GM19324 (cell line): ENCODE measurements around the gene FTL.

ENCODE experiments used
- ATAC-seq: cut with Tn5 transposase; IDR thresholded peaks from one replicate; pipeline ENCODE4 v1.9.1; 2021; ENCODE audit warnings: mild to moderate bottlenecking, moderate library complexity; ENCODE audit not compliant: unreplicated experiment, low FRiP score

FTL gene

GRCh38 chr19:48964205-48965039 is 687 bp upstream of the FTL start:
- ATAC-seq: no peak

GRCh38 chr19:48965806-48966540 is 864 bp downstream of the FTL start:
- peak; percentile 21 for ATAC-seq

- no peak for ATAC-seq
These were observed 1.6 kb downstream of the FTL start for GRCh38 chr19:48966541-48967345.

- ATAC-seq: no peak
These were observed 2.5 kb downstream of the FTL start for GRCh38 chr19:48967346-48968178.

DNA sequence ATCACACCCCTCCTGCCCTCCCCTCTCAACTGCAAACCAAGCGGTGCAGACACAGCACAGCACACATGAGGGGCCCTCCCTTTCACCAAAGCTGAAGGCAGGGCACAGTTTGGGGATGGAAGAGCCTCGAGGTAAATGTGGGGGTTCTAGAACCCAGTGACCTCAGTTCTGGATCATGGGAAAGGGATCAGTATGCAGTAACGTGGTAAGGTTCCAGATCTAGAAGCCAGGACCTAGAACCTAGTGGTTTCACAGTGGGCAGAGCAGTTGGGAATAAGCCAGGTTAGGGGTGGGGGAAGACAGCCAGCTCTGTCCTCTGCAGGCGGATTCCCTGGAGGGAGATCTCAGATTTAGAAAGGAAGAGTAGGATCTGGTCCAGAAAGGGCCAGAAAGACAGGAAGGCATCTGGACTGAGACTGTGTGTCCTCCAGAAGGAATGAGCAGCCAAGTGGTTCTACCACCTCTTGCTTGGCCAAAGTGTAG is 3.1 kb downstream of the FTL start:
- no peak for ATAC-seq

- no peak for ATAC-seq
These were observed 3.7 kb downstream of the FTL start for GRCh38 chr19:48968813-48969218.

DNA sequence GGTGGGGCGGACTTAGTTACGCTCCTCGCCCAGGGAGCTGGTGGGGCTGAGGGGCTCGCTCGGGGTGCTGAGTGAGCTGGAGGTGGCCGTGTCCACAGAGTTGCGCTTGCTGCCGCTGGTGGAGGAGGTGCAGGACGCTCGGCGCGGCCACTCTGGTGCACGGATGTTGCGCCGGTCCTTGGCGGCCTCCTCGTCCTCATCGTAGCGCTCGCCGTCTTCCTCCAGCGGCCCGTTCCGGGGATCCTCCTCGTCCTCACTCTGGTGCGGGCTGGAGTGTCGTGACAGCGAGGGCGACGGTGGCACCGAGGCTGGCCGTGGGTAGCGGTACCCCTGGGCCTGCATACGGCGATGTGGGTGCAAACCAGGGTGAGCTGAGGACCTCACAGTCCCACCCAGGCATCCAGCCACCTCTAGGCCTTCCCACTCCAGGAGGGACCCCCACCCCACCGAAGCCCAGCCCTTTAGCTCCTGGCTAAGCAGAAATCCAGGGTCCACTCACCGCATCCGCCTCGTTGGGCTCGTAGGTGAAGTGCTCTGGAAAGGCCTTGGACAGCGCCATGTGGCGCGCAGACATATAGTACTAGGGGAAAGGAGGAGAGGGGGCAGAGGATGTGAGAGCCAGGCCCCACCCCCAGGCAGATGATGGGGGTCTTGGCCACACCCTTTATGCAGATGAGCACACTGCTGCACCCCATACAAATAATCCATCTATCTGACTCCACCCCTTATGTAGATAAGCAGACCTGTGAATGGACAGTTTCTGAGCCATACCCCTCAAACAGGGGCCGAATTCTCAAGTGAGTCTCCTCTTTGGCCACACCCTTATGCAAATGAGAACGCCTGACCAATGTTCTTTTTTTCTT is 4.4 kb downstream of the FTL start:
- ATAC-seq: no peak

GRCh38 chr19:48970139-48970766 is 5.1 kb downstream of the FTL start:
- no peak for ATAC-seq

DNA sequence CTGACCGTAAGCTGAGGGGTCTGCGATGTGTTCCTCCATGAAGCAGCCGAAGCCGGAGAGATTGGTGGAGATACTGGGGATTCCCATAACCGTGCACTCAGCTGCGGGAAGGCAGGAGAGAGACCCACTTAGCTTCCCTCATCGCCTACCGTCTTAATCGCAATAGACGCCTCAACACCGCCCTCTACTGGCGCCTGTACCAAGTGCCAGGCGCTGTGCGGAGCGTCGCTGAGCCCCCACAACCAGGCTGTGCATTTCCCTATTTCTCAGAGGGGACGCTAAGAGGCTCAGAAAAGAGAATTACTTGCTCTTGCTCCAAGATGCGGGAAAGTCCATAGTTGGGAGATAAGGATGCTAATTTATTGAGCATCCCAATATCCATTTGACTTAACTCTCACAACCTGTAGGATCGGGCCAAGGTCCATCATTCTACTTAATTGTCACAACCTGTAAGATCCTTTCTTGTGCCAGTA is 5.8 kb downstream of the FTL start:
- no peak for ATAC-seq

GRCh38 chr19:48975947-48976847 is 11.1 kb downstream of the FTL start:
- no peak for ATAC-seq

GRCh38 chr19:48977061-48977460 is 12.0 kb downstream of the FTL start:
- ATAC-seq: no peak

GRCh38 chr19:48982280-48982679 is 17.2 kb downstream of the FTL start:
- no peak for ATAC-seq

DNA sequence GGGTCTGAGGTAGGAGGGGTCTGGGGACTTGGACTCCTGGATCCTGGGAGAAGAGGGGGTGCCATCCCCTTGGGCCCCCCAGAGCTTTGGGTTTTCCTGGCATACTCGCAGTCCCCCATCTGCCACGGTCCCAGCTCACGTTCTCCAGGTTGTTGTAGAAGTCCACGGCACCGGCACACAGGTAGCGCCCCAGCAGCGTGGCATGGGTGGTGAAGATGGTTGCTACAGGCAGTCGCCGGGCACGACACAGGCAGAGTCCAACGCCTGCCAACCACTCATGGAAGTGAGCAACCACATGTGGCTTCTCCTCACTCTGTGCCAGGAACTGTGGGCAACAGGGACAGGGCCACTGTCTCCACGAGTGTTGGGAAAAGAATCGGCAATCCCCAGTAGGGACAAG is 20.6 kb downstream of the FTL start:
- ATAC-seq: no peak

GRCh38 chr19:48986211-48986610 is 21.1 kb downstream of the FTL start:
- ATAC-seq: no peak

GRCh38 chr19:48987323-48987722 is 22.2 kb downstream of the FTL start:
- ATAC-seq: no peak

DNA sequence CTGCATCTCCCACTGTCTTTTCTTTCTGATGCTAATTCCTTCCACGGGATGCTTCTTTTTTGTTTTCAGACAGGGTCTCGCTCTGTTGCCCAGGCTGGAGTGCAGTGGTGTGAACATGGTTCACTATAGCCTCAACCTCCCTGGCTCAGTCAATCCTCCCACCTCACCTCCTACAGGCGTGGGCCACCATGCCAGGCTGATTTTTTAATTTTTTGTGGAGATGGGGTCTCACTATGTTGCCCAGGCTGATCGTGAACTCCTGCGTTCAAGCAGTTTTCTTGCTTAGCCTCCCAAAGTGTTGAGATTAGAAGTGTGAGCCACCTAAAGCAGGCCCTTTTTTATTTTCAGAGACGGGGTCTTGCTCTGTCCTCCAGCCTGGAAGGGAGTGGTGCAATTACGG is 23.2 kb downstream of the FTL start:
- ATAC-seq: no peak

DNA sequence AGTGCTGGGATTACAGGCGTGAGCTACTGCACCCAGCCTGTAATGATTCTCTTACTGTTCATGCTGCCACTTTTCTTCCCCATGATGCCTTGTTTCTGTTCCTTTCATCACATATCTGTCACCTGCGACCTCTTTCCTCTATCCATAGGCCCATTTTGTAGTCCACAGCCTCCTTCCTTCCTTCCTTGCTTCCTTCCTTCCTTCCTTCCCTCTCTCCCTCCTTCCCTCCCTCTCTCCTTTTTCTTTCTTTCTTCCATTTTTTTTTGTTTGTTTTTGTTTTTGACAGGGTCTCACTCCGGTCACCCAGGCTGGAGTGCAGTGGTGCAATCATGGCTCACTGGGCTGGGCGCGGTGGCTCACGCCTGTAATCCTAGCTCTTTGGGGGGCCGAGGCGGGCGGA is 23.8 kb downstream of the FTL start:
- ATAC-seq: no peak
